Right lobe of liver (tissue), 6 donors: ENCODE results near the gene COL17A1. TPM values are rescaled to one million over a fixed set of nuclear protein-coding genes. Genes with fewer than 3 reads are reported as not detected.

Source experiments
- ATAC-seq, 4 donors: fragments of 200-7000 bp; cut with Tn5 transposase; one replicate each; pipeline ENCODE4 v1.9.1; 2020; ENCODE audit warnings: mild to moderate bottlenecking in 4 of 4, moderate library complexity in 4 of 4
- DNase-seq, 3 donors: peaks; one replicate each; pipeline ENCODE4 v3.0.0-alpha.2; 2020
- H3K27ac ChIP-seq, 3 donors: fragments of 200-600 bp; one replicate each; pipeline ENCODE4 v1.8.0; 2022
- H3K27me3 ChIP-seq, 2 donors: fragments of 200-600 bp; one replicate each; pipeline ENCODE4 v1.8.0; 2022
- H3K36me3 ChIP-seq, 4 donors: fragments of 200-600 bp; sonication (generic) in 1 of 4; one replicate each; pipeline versions ENCODE4 v1.5.1 to v1.8.0; 2017 to 2022; ENCODE audit warnings: control low read depth in 1 of 4
- H3K4me1 ChIP-seq, 4 donors: fragments of 200-600 bp; sonication (generic) in 1 of 4; one replicate each; pipeline versions ENCODE4 v1.5.1 to v1.8.0; 2017 to 2022; ENCODE audit warnings: control low read depth in 1 of 4
- H3K4me3 ChIP-seq, 3 donors: fragments of 200-600 bp; one replicate each; pipeline ENCODE4 v1.8.0; 2022
- H3K9me3 ChIP-seq, 4 donors: fragments of 200-600 bp; sonication (generic) in 1 of 4; one replicate each; pipeline versions ENCODE4 v1.5.1 to v1.8.0; 2017 to 2022; ENCODE audit warnings: control low read depth in 1 of 4
- CTCF ChIP-seq, 4 donors: fragments of 200-600 bp in 3 of 4; fragments of 450-650 bp in 1 of 4; IDR thresholded peaks; one replicate each; pipeline versions ENCODE4 v1.5.1 to v1.8.0; 2016 to 2022; ENCODE audit warnings: antibody characterized with exemption in 4 of 4, mild to moderate bottlenecking in 2 of 4
- POLR2A ChIP-seq: fragments of 450-650 bp; IDR thresholded peaks from one replicate; pipeline ENCODE4 v1.6.1; 2017; ENCODE audit warnings: antibody characterized with exemption, mild to moderate bottlenecking
- WGBS: methylation state at CpG from one replicate; pipeline ENCODE4 v1.1.6; 2018; ENCODE audit warnings: low coverage, low lambda C conversion rate; ENCODE audit not compliant: insufficient coverage; ENCODE audit errors: missing lambda C conversion rate; 5-methylcytosine and 5-hydroxymethylcytosine counted together
- intact Hi-C, 2 donors: fragments of 100-400 bp; cut with DNase I; formaldehyde crosslinking; loops; one replicate each; pipeline versions ENCODE4 v1.11.2 to v1.14.1; 2022
- total RNA-seq, 6 experiments: library from RNA; depleted of rRNA in 2 of 6; stranded (reverse); fragments of >200 nt in 2 of 6; fragmentation: NEBNext Ultra II Directional in 3 of 6; extraction: Animal tissue kit (Norgen Biotek cat#: 25700) in 3 of 6; gene quantifications; one replicate each; pipeline versions ENCODE4 v1.1.0 to v1.2.4, GENCODE V29; 2016 to 2023
- donor health status: DM: no; HTN: yes; CAD: no.
- donor health status: DM: no; HTN: no; CAD: no.
- donor health status: DM: no; HTN: no; CAD: no.
- donor health status: DM: no; HTN: yes; CAD: no.
- donor health status: DM: no; HTN: yes; CAD: no.

The COL17A1 gene
- total RNA-seq, 6 experiments from 2014 or later, result 0.11 to 0.12 TPM; not detected in 4

GRCh38 chr10:104123397-104123796 lies 37.7 kb upstream of the COL17A1 start:
- intact Hi-C loops, result no loop called here
- Histone ChIP-seq H3K4me1 (peaks cover 0 to 5% (median 0%) of the 10 kb centered on the region in 4 donors), H3K27me3 (no peaks in the 10 kb centered on the region), H3K9me3 (no peaks in the 10 kb centered on the region), H3K27ac (no peak overlapping the region), H3K36me3 (no peaks in the 10 kb centered on the region), H3K4me3 (no peak overlapping the region)
- no peak for ATAC-seq
- TF ChIP-seq CTCF (IDR thresholded peaks at IDR 0.05) (peak; percentile 33 to 43 (median 37)), POLR2A (no peak)
- 50% methylated on average over 1 of the region's 1 CpG for WGBS
- DNase-seq, result no peak

- peak overlapping the region; percentile 60 to 82 (median 63) for H3K27ac ChIP-seq
- ATAC-seq, result no peak
- H3K27me3 ChIP-seq, result no peaks in the 10 kb centered on the region
- H3K4me1 ChIP-seq, result peaks cover 0 to 5% (median 0%) of the 10 kb centered on the region in 4 donors
- TF ChIP-seq CTCF (IDR thresholded peaks at IDR 0.05) (no peak), POLR2A (no peak)
- intact Hi-C loops, result no loop called here
- H3K4me3 ChIP-seq, result peak overlapping the region; percentile 63 to 69 (median 64)
- 20% methylated on average over 16 of the region's 23 CpGs for WGBS
- H3K36me3 ChIP-seq, result no peaks in the 10 kb centered on the region
- no peaks in the 10 kb centered on the region for H3K9me3 ChIP-seq
- peak in 1 of 3 donors; percentile 22 for DNase-seq
Measured at GRCh38 chr10:104122225-104123107, 36.8 kb upstream of the COL17A1 start.

GRCh38 chr10:104121485-104122224 lies 36.0 kb upstream of the COL17A1 start, which contains the start of gene SFR1:
SFR1 (plus strand) TSS chr10:104122171; CDS start chr10:104122184, 13 bp downstream.
- Histone ChIP-seq H3K4me1 (peaks cover 0 to 5% (median 0%) of the 10 kb centered on the region in 4 donors), H3K27me3 (no peaks in the 10 kb centered on the region), H3K4me3 (peak within 1 kb of the TSS; percentile 63 to 69 (median 64)), H3K27ac (peak within 1 kb of the TSS; percentile 94 to 96 (median 95)), H3K36me3 (no peaks in the 10 kb centered on the region), H3K9me3 (no peaks in the 10 kb centered on the region)
- 0% methylated on average over 25 of the region's 67 CpGs for WGBS
- ATAC-seq, result peak; percentile 93 to 97 (median 94)
- peak; percentile 99 to 100 (median 99) for DNase-seq
- intact Hi-C loops, result no loop called here
- TF ChIP-seq POLR2A (peak; percentile 67), CTCF (IDR thresholded peaks at IDR 0.05) (peak; percentile 56 to 71 (median 63))

- Histone ChIP-seq H3K4me1 (peaks cover 0 to 5% (median 0%) of the 10 kb centered on the region in 4 donors), H3K27me3 (no peaks in the 10 kb centered on the region), H3K36me3 (no peaks in the 10 kb centered on the region), H3K4me3 (peak overlapping the region; percentile 47 to 69 (median 59)), H3K27ac (peak overlapping the region; percentile 94 to 96 (median 95)), H3K9me3 (no peaks in the 10 kb centered on the region)
- DNase-seq (peak; percentile 85 to 88 (median 88)), ATAC-seq (peak; percentile 55 to 73 (median 62))
- intact Hi-C loops, result no loop called here
- under 1% methylated on average over 27 of the region's 28 CpGs for WGBS
- TF ChIP-seq CTCF (IDR thresholded peaks at IDR 0.05) (no peak), POLR2A (no peak)
Measured at GRCh38 chr10:104120903-104121484, 35.3 kb upstream of the COL17A1 start.
